ENCODE results near the gene ALDH9A1.

- no peak for TF ChIP-seq CTCF (IDR thresholded peaks at IDR 0.05)
- no peak for TF ChIP-seq POLR2A (IDR thresholded peaks at IDR 0.05)
Measured at GRCh38 chr1:165712764-165713163, 14.4 kb upstream of the ALDH9A1 start.

Data from adrenal gland (tissue), 5 donors.